HG02678 (cell line): ENCODE results near the gene FGF2.
A peak's percentile ranks its signal among the peaks of the same experiment; 100 is the strongest.

Experiments
- ATAC-seq: cut with Tn5 transposase; IDR thresholded peaks from one replicate; pipeline ENCODE4 v1.9.1; 2021; ENCODE audit warnings: mild to moderate bottlenecking, moderate library complexity; ENCODE audit not compliant: unreplicated experiment

The FGF2 gene

GRCh38 chr4:122884499-122884898 lies 57.9 kb downstream of the FGF2 start:
- no peak for ATAC-seq

GRCh38 chr4:122889726-122890125 lies 63.1 kb downstream of the FGF2 start:
- no peak for ATAC-seq

GRCh38 chr4:122890147-122890795 lies 63.6 kb downstream of the FGF2 start:
- no peak for ATAC-seq

- ATAC-seq = no peak
These were observed 68.2 kb downstream of the FGF2 start for GRCh38 chr4:122894827-122895226.

- ATAC-seq = no peak
These were observed 68.8 kb downstream of the FGF2 start for GRCh38 chr4:122895336-122895995.

GRCh38 chr4:122896270-122896669 lies 69.6 kb downstream of the FGF2 start:
- no peak for ATAC-seq

GRCh38 chr4:122898370-122899150 lies 71.9 kb downstream of the FGF2 start:
- no peak for ATAC-seq

GRCh38 chr4:122899682-122900081 lies 73.1 kb downstream of the FGF2 start:
- no peak for ATAC-seq

GRCh38 chr4:122900314-122900713 lies 73.7 kb downstream of the FGF2 start:
- ATAC-seq = no peak

GRCh38 chr4:122901247-122902010 lies 74.8 kb downstream of the FGF2 start:
- ATAC-seq = no peak

GRCh38 chr4:122903766-122904288 lies 77.2 kb downstream of the FGF2 start:
- ATAC-seq = no peak

GRCh38 chr4:122906859-122907305 lies 80.3 kb downstream of the FGF2 start:
- ATAC-seq = no peak

GRCh38 chr4:122908223-122908622 lies 81.6 kb downstream of the FGF2 start:
- no peak for ATAC-seq

- ATAC-seq = no peak
These were observed 83.1 kb downstream of the FGF2 start for GRCh38 chr4:122909683-122910082.

GRCh38 chr4:122911588-122911987 lies 85.0 kb downstream of the FGF2 start:
- no peak for ATAC-seq

GRCh38 chr4:122912810-122913575 lies 86.4 kb downstream of the FGF2 start:
- no peak for ATAC-seq

- ATAC-seq = peak; percentile 88
These were observed 87.8 kb downstream of the FGF2 start for GRCh38 chr4:122914292-122914904.

- ATAC-seq = no peak
These were observed 88.3 kb downstream of the FGF2 start for GRCh38 chr4:122914938-122915337.

GRCh38 chr4:122917731-122918130 lies 91.1 kb downstream of the FGF2 start:
- no peak for ATAC-seq

GRCh38 chr4:122920473-122920872 lies 93.8 kb downstream of the FGF2 start:
- ATAC-seq = no peak
